Prostate gland (tissue), 2 donors: Measurements from ENCODE around the gene CSNK2A3. TPM values are rescaled to one million over a fixed set of nuclear protein-coding genes. Genes with fewer than 3 reads are reported as not detected.

Source experiments
- DNase-seq: peaks from one replicate; pipeline ENCODE4 v3.0.0-alpha.2; 2019; ENCODE audit warnings: low spot score
- H3K27ac ChIP-seq, 2 donors: fragments of 200-600 bp; sonication (generic); 2 replicates each; pipeline ENCODE4 v1.5.1; 2017 to 2019
- H3K27me3 ChIP-seq: fragments of 200-600 bp; sonication (generic); replicated peaks from 2 replicates; pipeline ENCODE4 v1.5.1; 2019; ENCODE audit not compliant: insufficient read depth
- H3K36me3 ChIP-seq, 2 donors: fragments of 200-600 bp; sonication (generic); 1 replicate in 1 of 2; 2 replicates in 1 of 2; pipeline versions ENCODE4 v1.5.1 to v1.8.1; 2017 to 2019
- H3K4me1 ChIP-seq: fragments of 200-600 bp; sonication (generic); replicated peaks from 2 replicates; pipeline ENCODE4 v1.5.1; 2019
- H3K4me3 ChIP-seq, 2 donors: fragments of 200-600 bp; sonication (generic); 2 replicates each; pipeline ENCODE4 v1.5.1; 2017 to 2019
- H3K9me3 ChIP-seq: fragments of 200-600 bp; sonication (generic); 2 replicates; pipeline ENCODE4 v1.5.1; 2017
- CTCF ChIP-seq, 4 experiments: fragments of 200-600 bp in 2 of 4; fragments of 450-650 bp in 2 of 4; sonication (generic) in 2 of 4; IDR thresholded peaks; 1 replicate in 3 of 4; 2 replicates in 1 of 4; pipeline ENCODE4 v1.5.1; 2016 to 2019; ENCODE audit warnings: antibody characterized with exemption in 4 of 4, mild to moderate bottlenecking in 2 of 4, moderate library complexity in 2 of 4
- POLR2A ChIP-seq: fragments of 450-650 bp; IDR thresholded peaks from one replicate; pipeline ENCODE4 v1.6.1; 2016; ENCODE audit warnings: antibody characterized with exemption, mild to moderate bottlenecking
- POLR2AphosphoS5 ChIP-seq: sonication (generic); formaldehyde crosslinking; IDR thresholded peaks from one replicate; pipeline ENCODE4 v1.6.1; 2017; ENCODE audit warnings: antibody characterized with exemption
- WGBS: methylation state at CpG from one replicate; pipeline ENCODE4 v1.1.5; 2018; 5-methylcytosine and 5-hydroxymethylcytosine counted together
- intact Hi-C: fragments of 100-400 bp; cut with DNase I; formaldehyde crosslinking; loops from one replicate; pipeline ENCODE4 v1.14.2; 2022
- total RNA-seq, 2 donors: library from RNA; depleted of rRNA; stranded (reverse); fragments of >200 nt; gene quantifications; one replicate each; pipeline ENCODE4 v1.1.0, GENCODE V29; 2016

Gene CSNK2A3
- total RNA-seq, 2 donors from 2014 or later: 1.1 to 3.0 TPM

DNA sequence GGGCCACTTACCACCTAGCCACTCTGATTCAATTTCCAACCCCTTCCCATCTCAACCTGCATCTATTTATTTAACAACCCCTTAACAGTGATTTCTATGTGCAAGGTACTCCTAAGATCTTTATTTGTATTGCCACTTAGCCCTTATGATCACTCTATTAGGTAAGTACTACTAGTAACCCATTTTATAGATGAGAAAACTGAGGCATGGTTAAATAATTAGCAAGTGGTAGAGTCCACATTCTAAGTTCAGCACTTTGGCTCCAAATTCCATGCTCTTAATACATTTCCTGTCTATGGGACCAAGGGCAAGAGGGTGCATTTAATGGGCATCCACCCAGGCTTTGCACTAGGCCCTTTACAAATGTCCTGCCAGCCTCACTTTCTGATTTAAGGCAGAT lies 38.1 kb upstream of the CSNK2A3 start:
- DNase-seq: no peak
- H3K36me3 ChIP-seq: no peaks in the 10 kb centered on the region
- H3K4me1 ChIP-seq: no peaks in the 10 kb centered on the region
- no peak overlapping the region for H3K27ac ChIP-seq
- H3K4me3 ChIP-seq: no peak overlapping the region
- TF ChIP-seq POLR2A (no peak), POLR2AphosphoS5 (no peak)
- no peaks in the 10 kb centered on the region for H3K27me3 ChIP-seq
- intact Hi-C loops: no loop called here
- no peaks in the 10 kb centered on the region for H3K9me3 ChIP-seq

DNA sequence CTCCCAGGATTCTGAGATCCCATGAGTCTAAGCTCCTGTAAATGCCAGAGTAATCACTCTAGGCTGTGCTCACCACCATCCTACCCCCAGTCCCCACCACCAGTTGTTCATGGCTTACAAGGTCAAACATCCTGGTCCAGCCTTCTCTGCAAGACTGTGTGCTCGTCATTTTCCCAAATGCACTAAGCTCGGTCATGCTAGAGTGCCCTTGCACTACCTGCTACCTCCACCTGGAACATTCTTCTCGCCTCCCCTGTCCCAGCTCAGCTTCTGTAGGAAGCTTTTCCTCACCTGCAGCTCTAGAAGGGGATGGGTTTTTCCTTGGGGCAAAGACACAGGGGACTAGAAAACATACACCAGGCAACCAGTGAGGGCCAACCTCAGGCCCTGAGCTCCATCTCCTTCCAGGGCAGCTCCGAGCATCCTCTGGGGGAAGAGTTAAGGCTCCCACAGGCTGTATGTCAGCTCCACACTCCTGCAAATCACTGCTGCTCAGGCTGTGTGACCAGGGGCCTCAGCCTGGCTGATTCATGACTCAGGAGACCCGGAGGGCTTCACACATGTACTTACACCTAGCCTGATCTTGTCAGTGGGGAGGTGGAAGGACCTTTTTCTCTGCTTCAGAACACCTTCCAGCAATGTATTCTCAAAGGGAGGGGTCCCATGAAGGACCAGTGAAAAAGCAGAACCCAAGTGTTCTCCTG lies 37.2 kb upstream of the CSNK2A3 start:
- intact Hi-C loops: no loop called here
- H3K4me1 ChIP-seq: no peaks in the 10 kb centered on the region
- H3K9me3 ChIP-seq: no peaks in the 10 kb centered on the region
- no peak for DNase-seq
- no peaks in the 10 kb centered on the region for H3K27me3 ChIP-seq
- H3K4me3 ChIP-seq: no peak overlapping the region
- H3K36me3 ChIP-seq: no peaks in the 10 kb centered on the region
- WGBS: 95% methylated on average over 5 of the region's 5 CpGs
- TF ChIP-seq POLR2A: no peak
- no peak for TF ChIP-seq CTCF (IDR thresholded peaks at IDR 0.05)
- TF ChIP-seq POLR2AphosphoS5: no peak
- H3K27ac ChIP-seq: no peak overlapping the region

DNA sequence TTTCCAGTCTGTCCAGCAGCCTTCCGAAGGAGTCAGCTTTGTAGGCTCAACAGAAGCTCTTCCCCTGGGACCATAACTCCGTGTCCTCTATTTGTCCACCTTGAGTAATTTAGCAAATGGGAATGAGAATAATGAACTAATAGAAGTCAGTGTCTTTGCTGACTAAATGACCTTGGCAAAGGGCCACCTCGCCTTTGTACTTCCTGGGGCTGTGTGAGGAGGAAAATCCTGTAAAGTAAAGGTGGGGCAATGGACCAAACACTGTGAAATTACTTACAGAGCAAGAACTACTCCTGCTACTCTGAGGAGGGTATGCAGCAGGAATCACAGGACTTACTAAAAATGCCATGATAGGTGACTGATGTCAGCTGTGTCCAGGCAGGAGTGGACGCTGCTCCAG lies 36.2 kb upstream of the CSNK2A3 start:
- no peaks in the 10 kb centered on the region for H3K27me3 ChIP-seq
- no peaks in the 10 kb centered on the region for H3K9me3 ChIP-seq
- no peak overlapping the region for H3K27ac ChIP-seq
- intact Hi-C loops: no loop called here
- no peak for TF ChIP-seq POLR2AphosphoS5
- TF ChIP-seq CTCF (IDR thresholded peaks at IDR 0.05): no peak
- TF ChIP-seq POLR2A: no peak
- H3K36me3 ChIP-seq: no peaks in the 10 kb centered on the region
- no peaks in the 10 kb centered on the region for H3K4me1 ChIP-seq
- DNase-seq: no peak
- no peak overlapping the region for H3K4me3 ChIP-seq
- 65% methylated on average over 4 of the region's 4 CpGs for WGBS

DNA sequence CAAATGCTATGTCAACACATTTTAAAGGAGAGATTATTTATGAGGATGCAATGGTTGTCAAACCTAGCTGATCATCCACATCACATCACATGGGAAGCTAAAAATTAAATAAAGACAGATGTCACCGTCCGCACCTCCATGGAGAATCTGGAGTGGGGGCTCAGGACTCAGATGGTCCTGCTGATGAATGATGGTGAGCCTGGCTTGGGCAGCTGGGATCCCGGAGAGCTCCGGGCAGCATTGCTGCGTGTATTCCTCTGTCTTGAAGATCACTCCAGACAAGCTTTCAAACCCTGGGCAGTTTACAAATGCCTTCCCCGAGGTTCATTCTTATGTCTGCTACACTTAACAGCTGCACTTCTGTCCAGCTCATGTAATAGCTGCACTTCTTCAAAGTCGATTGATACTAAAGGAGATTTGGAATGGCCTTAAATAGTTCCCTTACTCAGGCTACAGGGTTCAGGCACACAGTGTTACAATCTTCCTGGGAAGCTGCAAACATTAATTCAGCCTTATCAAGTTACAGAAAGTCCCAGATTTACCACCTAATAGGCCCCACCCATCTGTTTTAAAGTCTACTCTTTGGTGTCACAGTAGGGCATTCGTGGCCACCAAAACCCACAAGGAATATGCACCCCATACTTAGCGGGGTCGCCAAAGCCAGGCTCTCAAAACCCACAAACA lies 34.7 kb upstream of the CSNK2A3 start:
- intact Hi-C loops: no loop called here
- WGBS: 72% methylated on average over 10 of the region's 10 CpGs
- no peaks in the 10 kb centered on the region for H3K9me3 ChIP-seq
- TF ChIP-seq POLR2A: no peak
- no peak for TF ChIP-seq CTCF (IDR thresholded peaks at IDR 0.05)
- TF ChIP-seq POLR2AphosphoS5: no peak
- DNase-seq: no peak
- no peaks in the 10 kb centered on the region for H3K36me3 ChIP-seq
- H3K4me1 ChIP-seq: no peaks in the 10 kb centered on the region
- no peak overlapping the region for H3K4me3 ChIP-seq
- H3K27ac ChIP-seq: no peak overlapping the region
- H3K27me3 ChIP-seq: no peaks in the 10 kb centered on the region

DNA sequence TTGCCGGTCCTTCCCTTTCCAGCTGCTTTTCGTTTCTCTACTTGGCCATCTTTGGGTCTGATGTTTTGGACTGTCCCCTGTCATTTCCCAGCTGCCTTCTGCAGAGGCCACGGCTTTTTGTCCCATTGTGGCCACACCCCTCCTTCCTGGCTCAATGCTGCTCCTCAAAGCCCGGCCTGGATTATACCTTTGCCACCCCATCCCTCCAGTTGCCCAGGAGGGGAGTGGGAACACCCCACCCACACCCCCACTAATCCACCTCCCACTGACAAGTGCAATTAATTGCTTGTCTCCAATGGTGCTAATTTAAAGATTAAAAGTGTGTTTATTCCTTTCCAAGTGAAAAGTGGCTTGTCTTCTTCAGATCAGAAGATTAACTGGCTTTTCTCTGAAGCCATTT lies 34.2 kb upstream of the CSNK2A3 start:
- WGBS: 85% methylated on average over 4 of the region's 4 CpGs
- TF ChIP-seq CTCF (IDR thresholded peaks at IDR 0.05) (no peak), POLR2A (no peak), POLR2AphosphoS5 (no peak)

More for the DNA sequence above, 34.2 kb upstream of the CSNK2A3 start:
- H3K9me3 ChIP-seq: no peaks in the 10 kb centered on the region
- intact Hi-C loops: no loop called here
- no peak overlapping the region for H3K27ac ChIP-seq
- no peaks in the 10 kb centered on the region for H3K4me1 ChIP-seq
- H3K27me3 ChIP-seq: no peaks in the 10 kb centered on the region
- no peaks in the 10 kb centered on the region for H3K36me3 ChIP-seq
- no peak for DNase-seq
- H3K4me3 ChIP-seq: no peak overlapping the region
